H9 (cell line): ENCODE data around the gene GTPBP6. TPM values are rescaled to one million over a fixed set of nuclear protein-coding genes. Genes with fewer than 3 reads are reported as not detected.
A peak's percentile ranks its signal among the peaks of the same experiment; 100 is the strongest.
"Not testable (repeated sequence)": the region's sequence is repeated elsewhere in the genome, so short reads cannot be mapped to it uniquely, and the experiment has no call there.

Experiments used
- DNase-seq: peaks from one replicate; pipeline ENCODE4 v3.0.0-alpha.2; 2017
- H2AFZ ChIP-seq: one replicate; pipeline ENCODE4 v1.6.1; 2013; ENCODE audit warnings: mild to moderate bottlenecking, low read length, control low read depth, moderate library complexity
- H2AK5ac ChIP-seq: 2 replicates; pipeline ENCODE4 v1.6.1; 2013; ENCODE audit warnings: low read length, control low read depth, mixed read lengths; ENCODE audit not compliant: insufficient read length
- H2BK120ac ChIP-seq: one replicate; pipeline ENCODE4 v1.6.1; 2013; ENCODE audit warnings: low read depth, mild to moderate bottlenecking, low read length, control low read depth, inconsistent platforms; ENCODE audit not compliant: poor library complexity, severe bottlenecking
- H2BK12ac ChIP-seq: 2 replicates; pipeline ENCODE4 v1.6.1; 2013; ENCODE audit warnings: low read length, control low read depth, mixed read lengths, low read depth; ENCODE audit not compliant: insufficient read length
- H2BK15ac ChIP-seq: 2 replicates; pipeline ENCODE4 v1.6.1; 2013; ENCODE audit warnings: low read depth, low read length, control low read depth
- H2BK20ac ChIP-seq: one replicate; pipeline ENCODE4 v1.6.1; 2013; ENCODE audit warnings: low read depth, mild to moderate bottlenecking, low read length, control low read depth, inconsistent platforms; ENCODE audit not compliant: poor library complexity, severe bottlenecking
- H2BK5ac ChIP-seq: 2 replicates; pipeline ENCODE4 v1.6.1; 2013; ENCODE audit warnings: low read length, control low read depth, mixed read lengths; ENCODE audit not compliant: insufficient read length
- H3K14ac ChIP-seq: 2 replicates; pipeline ENCODE4 v1.6.1; 2013; ENCODE audit warnings: low read length, control low read depth; ENCODE audit not compliant: insufficient read depth
- H3K18ac ChIP-seq: 2 replicates; pipeline ENCODE4 v1.6.1; 2013; ENCODE audit warnings: low read depth, mild to moderate bottlenecking, mixed read lengths, low read length, control low read depth; ENCODE audit not compliant: insufficient read length
- H3K23ac ChIP-seq: 2 replicates; pipeline ENCODE4 v1.6.1; 2013; ENCODE audit warnings: low read length, control low read depth, mixed read lengths, low read depth; ENCODE audit not compliant: insufficient read length
- H3K23me2 ChIP-seq: 2 replicates; pipeline ENCODE4 v1.6.1; 2013; ENCODE audit warnings: low read depth, mild to moderate bottlenecking, mixed read lengths, low read length, control low read depth; ENCODE audit not compliant: insufficient read length, poor library complexity, severe bottlenecking
- H3K27ac ChIP-seq: 2 replicates; pipeline ENCODE4 v1.5.1; 2013; ENCODE audit warnings: low read length, control low read depth, mixed read lengths, low read depth; ENCODE audit not compliant: insufficient read length
- H3K27me3 ChIP-seq: 2 replicates; pipeline ENCODE4 v1.6.1; 2013; ENCODE audit warnings: low read length, control low read depth, inconsistent platforms; ENCODE audit not compliant: insufficient read depth
- H3K4ac ChIP-seq: 2 replicates; pipeline ENCODE4 v1.6.1; 2013; ENCODE audit warnings: low read depth, mild to moderate bottlenecking, control low read depth, inconsistent platforms, low read length, moderate library complexity
- H3K4me1 ChIP-seq: 2 replicates; pipeline ENCODE4 v1.6.1; 2013; ENCODE audit warnings: low read length, control low read depth, inconsistent platforms; ENCODE audit not compliant: insufficient read depth
- H3K4me2 ChIP-seq: 2 replicates; pipeline ENCODE4 v1.6.1; 2013; ENCODE audit warnings: low read length, control low read depth, mixed read lengths; ENCODE audit not compliant: insufficient read length, insufficient read depth
- H3K56ac ChIP-seq: 2 replicates; pipeline ENCODE4 v1.6.1; 2013; ENCODE audit warnings: low read depth, mild to moderate bottlenecking, mixed read lengths, low read length, control low read depth; ENCODE audit not compliant: insufficient read length
- H3K79me1 ChIP-seq: 2 replicates; pipeline ENCODE4 v1.6.1; 2013; ENCODE audit warnings: low read depth, mild to moderate bottlenecking, moderate library complexity, low read length, control low read depth, inconsistent platforms; ENCODE audit not compliant: insufficient read depth, poor library complexity, severe bottlenecking
- H3K79me2 ChIP-seq: 2 replicates; pipeline ENCODE4 v1.6.1; 2013; ENCODE audit warnings: low read length, control low read depth, inconsistent platforms; ENCODE audit not compliant: insufficient read depth
- H3K9ac ChIP-seq: 2 replicates; pipeline ENCODE4 v1.6.1; 2013; ENCODE audit warnings: low read length, control low read depth, mixed read lengths; ENCODE audit not compliant: insufficient read length; ENCODE audit errors: extremely low read depth
- H3K9me3 ChIP-seq: one replicate; pipeline ENCODE4 v1.6.1; 2013; ENCODE audit warnings: low read depth, low read length, inconsistent platforms; ENCODE audit not compliant: control insufficient read depth
- H3T11ph ChIP-seq: one replicate; pipeline ENCODE4 v1.6.1; 2013; ENCODE audit warnings: mild to moderate bottlenecking, low read length, control low read depth, inconsistent platforms
- H4K20me1 ChIP-seq: one replicate; pipeline ENCODE4 v1.6.1; 2013; ENCODE audit not compliant: control insufficient read depth, insufficient read length, insufficient read depth
- H4K5ac ChIP-seq: 2 replicates; pipeline ENCODE4 v1.6.1; 2013; ENCODE audit warnings: low read depth, mild to moderate bottlenecking, mixed read lengths, low read length, control low read depth; ENCODE audit not compliant: insufficient read length
- H4K8ac ChIP-seq: replicated peaks from 2 replicates; pipeline ENCODE4 v1.6.1; 2013; ENCODE audit warnings: low read length, control low read depth, mixed read lengths, low read depth; ENCODE audit not compliant: insufficient read length
- H4K91ac ChIP-seq: 2 replicates; pipeline ENCODE4 v1.6.1; 2013; ENCODE audit warnings: low read depth, mild to moderate bottlenecking, moderate library complexity, mixed read lengths, low read length, control low read depth; ENCODE audit not compliant: insufficient read length
- H3K27ac Mint-ChIP-seq, 3 experiments: 2 replicates in 2 of 3; 3 replicates in 1 of 3; pipeline ENCODE4 v1.8.0; 2020 to 2021; ENCODE audit warnings: mixed read lengths in 3 of 3, mild to moderate bottlenecking in 1 of 3, moderate library complexity in 1 of 3
- H3K27me3 Mint-ChIP-seq: 2 replicates; pipeline ENCODE4 v1.8.0; 2021; ENCODE audit warnings: low read depth, mild to moderate bottlenecking, moderate library complexity, mixed read lengths
- H3K36me3 Mint-ChIP-seq, 3 experiments: 2 replicates in 2 of 3; 3 replicates in 1 of 3; pipeline ENCODE4 v1.8.0; 2020 to 2021; ENCODE audit warnings: low read depth in 3 of 3, mixed read lengths in 3 of 3; ENCODE audit not compliant: insufficient read depth in 1 of 3
- H3K4me1 Mint-ChIP-seq, 2 experiments: 2 replicates each; pipeline ENCODE4 v1.8.0; 2020; ENCODE audit warnings: mixed read lengths in 2 of 2
- H3K4me3 Mint-ChIP-seq, 2 experiments: 2 replicates in 1 of 2; 3 replicates in 1 of 2; pipeline ENCODE4 v1.8.0; 2020 to 2021; ENCODE audit warnings: mild to moderate bottlenecking in 2 of 2, mixed read lengths in 2 of 2, moderate library complexity in 1 of 2
- H3K9me3 Mint-ChIP-seq, 2 experiments: 2 replicates in 1 of 2; 3 replicates in 1 of 2; pipeline ENCODE4 v1.8.0; 2020; ENCODE audit warnings: mild to moderate bottlenecking in 2 of 2, mixed read lengths in 2 of 2, moderate library complexity in 1 of 2
- WGBS: extraction: QIAGEN DNeasy Blood & Tissue Kit; methylation state at CpG from one replicate; pipeline ENCODE4 v1.1.7; 2013; ENCODE audit warnings: missing lambda C conversion rate, low lambda C conversion rate, mixed read lengths; ENCODE audit not compliant: insufficient read length; ENCODE audit errors: extremely low coverage; 5-methylcytosine and 5-hydroxymethylcytosine counted together
- total RNA-seq: library from RNA; stranded (reverse); gene quantifications from 2 replicates; pipeline ENCODE4 v1.2.1, GENCODE V29; 2021
- TF ChIP-seq, protein P1 (sequence below): fragments of 200-600 bp; sonication (generic); conservative IDR thresholded peaks from 3 replicates; pipeline ENCODE4 v1.8.0; 2021; ENCODE audit warnings: antibody characterized with exemption, mild to moderate bottlenecking

The GTPBP6 gene
- total RNA-seq, 1 experiment from 2014 or later = 64.0 TPM

DNA sequence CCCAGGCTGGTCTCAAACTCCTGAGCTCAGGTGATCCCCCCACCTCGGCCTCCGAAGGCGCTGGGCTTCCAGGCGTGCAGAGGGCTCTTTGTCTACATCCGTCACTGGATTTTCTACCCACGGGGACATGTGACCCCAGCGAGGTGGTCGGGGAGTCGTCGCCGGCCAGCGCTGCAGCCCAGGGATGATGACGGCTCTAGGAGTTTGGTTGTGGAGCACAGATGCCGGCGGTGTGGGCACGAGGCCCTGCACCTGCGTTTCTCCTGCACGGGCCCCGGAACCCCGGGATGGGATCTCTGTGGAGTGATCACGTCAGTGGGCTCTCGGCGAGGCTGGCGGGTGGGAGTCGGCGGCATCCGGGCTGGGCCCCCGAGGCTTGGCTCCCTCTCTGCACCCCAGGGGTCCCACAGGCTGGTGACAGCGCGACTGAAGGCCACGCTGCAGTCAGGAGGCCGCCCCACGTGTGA is 9.1 kb upstream of the GTPBP6 start:
- H3K4ac ChIP-seq = no peak overlapping the region
- Mint-ChIP-seq H3K36me3 (peaks cover 0 to 4% (median 2%) of the 10 kb centered on the region in 3 experiments; a peak in 2 of 7 replicates), H3K4me1 (peaks cover 3 to 17% of the 10 kb centered on the region in 2 experiments; a peak in 3 of 4 replicates), H3K9me3 (peaks cover 14 to 15% of the 10 kb centered on the region in 2 experiments), H3K27me3 (peaks cover 5% of the 10 kb centered on the region), H3K4me3 (no peak overlapping the region), H3K27ac (no peak overlapping the region)
- no peak overlapping the region for H4K8ac ChIP-seq
- H3K56ac ChIP-seq = no peak overlapping the region
- no peak overlapping the region for H2BK20ac ChIP-seq
- no peak overlapping the region for H2BK120ac ChIP-seq
- no peak overlapping the region for H2BK15ac ChIP-seq
- TF ChIP-seq, protein P1, sequence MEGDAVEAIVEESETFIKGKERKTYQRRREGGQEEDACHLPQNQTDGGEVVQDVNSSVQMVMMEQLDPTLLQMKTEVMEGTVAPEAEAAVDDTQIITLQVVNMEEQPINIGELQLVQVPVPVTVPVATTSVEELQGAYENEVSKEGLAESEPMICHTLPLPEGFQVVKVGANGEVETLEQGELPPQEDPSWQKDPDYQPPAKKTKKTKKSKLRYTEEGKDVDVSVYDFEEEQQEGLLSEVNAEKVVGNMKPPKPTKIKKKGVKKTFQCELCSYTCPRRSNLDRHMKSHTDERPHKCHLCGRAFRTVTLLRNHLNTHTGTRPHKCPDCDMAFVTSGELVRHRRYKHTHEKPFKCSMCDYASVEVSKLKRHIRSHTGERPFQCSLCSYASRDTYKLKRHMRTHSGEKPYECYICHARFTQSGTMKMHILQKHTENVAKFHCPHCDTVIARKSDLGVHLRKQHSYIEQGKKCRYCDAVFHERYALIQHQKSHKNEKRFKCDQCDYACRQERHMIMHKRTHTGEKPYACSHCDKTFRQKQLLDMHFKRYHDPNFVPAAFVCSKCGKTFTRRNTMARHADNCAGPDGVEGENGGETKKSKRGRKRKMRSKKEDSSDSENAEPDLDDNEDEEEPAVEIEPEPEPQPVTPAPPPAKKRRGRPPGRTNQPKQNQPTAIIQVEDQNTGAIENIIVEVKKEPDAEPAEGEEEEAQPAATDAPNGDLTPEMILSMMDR = no peak
- no peak overlapping the region for H2AFZ ChIP-seq
- no peak overlapping the region for H3K18ac ChIP-seq
- no peak overlapping the region for H2AK5ac ChIP-seq
- no peaks in the 10 kb centered on the region for H3K4me1 ChIP-seq
- no peaks in the 10 kb centered on the region for H3K79me2 ChIP-seq
- no peak overlapping the region for H4K5ac ChIP-seq
- H3K79me1 ChIP-seq = no peaks in the 10 kb centered on the region
- peaks cover 4% of the 10 kb centered on the region for H3K23me2 ChIP-seq
- H3K23ac ChIP-seq = no peak overlapping the region
- no peak overlapping the region for H4K91ac ChIP-seq
- no peak overlapping the region for H3T11ph ChIP-seq
- no peaks in the 10 kb centered on the region for H3K9me3 ChIP-seq
- no CpG with 5 or more reads among the region's 33 CpGs for WGBS
- no peaks in the 10 kb centered on the region for H4K20me1 ChIP-seq
- no peaks in the 10 kb centered on the region for H3K27me3 ChIP-seq
- no peak overlapping the region for H3K4me2 ChIP-seq
- DNase-seq = no peak
- no peak overlapping the region for H3K27ac ChIP-seq
- no peak overlapping the region for H3K9ac ChIP-seq
- no peak overlapping the region for H2BK5ac ChIP-seq
- H2BK12ac ChIP-seq = no peak overlapping the region
- H3K14ac ChIP-seq = no peak overlapping the region

DNA sequence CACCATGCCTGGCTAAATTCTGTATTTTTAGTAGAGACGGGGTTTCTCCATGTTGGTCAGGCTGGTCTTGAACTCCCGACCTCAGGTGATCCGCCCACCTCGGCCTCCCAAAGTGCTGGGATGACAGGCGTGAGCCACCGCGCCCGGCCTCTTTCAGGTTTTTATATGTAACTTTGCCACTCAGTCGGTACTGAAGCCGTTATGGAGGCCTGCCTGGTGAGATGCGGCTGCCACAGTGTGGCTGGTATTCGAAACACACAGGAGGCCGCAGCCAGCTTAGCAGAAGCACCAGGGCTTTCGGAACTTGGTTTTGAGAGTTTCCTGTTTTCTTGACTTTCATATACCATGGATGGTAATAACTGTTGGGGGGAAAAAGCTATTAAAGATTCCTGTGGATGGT is 6.1 kb upstream of the GTPBP6 start:
- not testable (repeated sequence) for H3K23ac ChIP-seq, H2BK12ac ChIP-seq, H3K9me3 ChIP-seq, H4K5ac ChIP-seq, H3T11ph ChIP-seq, H2BK5ac ChIP-seq, H3K79me1 ChIP-seq, H4K8ac ChIP-seq, H2AFZ ChIP-seq, H2BK20ac ChIP-seq, H2BK15ac ChIP-seq, H3K4me3 Mint-ChIP-seq, H3K4ac ChIP-seq, H3K14ac ChIP-seq, H2AK5ac ChIP-seq, H4K91ac ChIP-seq, H3K36me3 Mint-ChIP-seq, H3K18ac ChIP-seq, H3K27ac ChIP-seq, H3K79me2 ChIP-seq, H3K56ac ChIP-seq, H3K4me2 ChIP-seq, H2BK120ac ChIP-seq, H3K9ac ChIP-seq, H3K27me3 ChIP-seq, H3K4me1 ChIP-seq, DNase-seq, H3K27me3 Mint-ChIP-seq, H4K20me1 ChIP-seq
- no CpG with 5 or more reads among the region's 14 CpGs for WGBS
- Mint-ChIP-seq H3K27ac (peak overlapping the region in 1 of 3 experiments; percentile 78; a peak in 2 of 7 replicates), H3K9me3 (peaks cover 14 to 15% of the 10 kb centered on the region in 2 experiments), H3K4me1 (peaks cover 11 to 23% of the 10 kb centered on the region in 2 experiments)
- peaks cover 12% of the 10 kb centered on the region for H3K23me2 ChIP-seq
